Measurements from ENCODE around the gene CDKN2C. TPM values are rescaled to one million over a fixed set of nuclear protein-coding genes. Genes with fewer than 3 reads are reported as not detected.

Gene CDKN2C
- total RNA-seq (10 to 100 TPM; 11.2 to 18.8 (median 16.0) TPM), polyA plus RNA-seq (10 to 100 TPM; 12.7 TPM)
- long read RNA-seq, donor 1, transcript CDKN2C-203 (3 exons, 2,086 nt): major isoform, 11 of 23 reads
- long read RNA-seq, donor 1, transcript CDKN2C-202 (2 exons, 1,220 nt): major isoform, 11 of 23 reads
- long read RNA-seq, donor 1, partial matches to known transcripts: 1 of 23 reads
- long read RNA-seq, donor 1, other reads (novel, unspliced or antisense): 0 of 23 reads
- long read RNA-seq, donor 2, transcript CDKN2C-202 (2 exons, 1,220 nt): major isoform, 24 of 28 reads
- long read RNA-seq, donor 2, partial matches to known transcripts: 2 of 28 reads
- long read RNA-seq, donor 2, other reads (novel, unspliced or antisense): 0 of 28 reads
- long read RNA-seq, donor 3, transcript CDKN2C-203 (3 exons, 2,086 nt): major isoform, 19 of 25 reads
- long read RNA-seq, donor 3, transcript CDKN2C-202 (2 exons, 1,220 nt): minor isoform, 6 of 25 reads
- long read RNA-seq, donor 3, partial matches to known transcripts: 0 of 25 reads
- long read RNA-seq, donor 3, other reads (novel, unspliced or antisense): 0 of 25 reads

GRCh38 chr1:50969611-50970508 lies at the start of gene CDKN2C:
Gene CDKN2C (plus strand): TSS chr1:50970245. CDS start chr1:50970369, 124 bp downstream.
- peak in 1 of 12 donors; percentile 12 for TF ChIP-seq CTCF (IDR thresholded peaks at IDR 0.05)
- peak in 1 of 2 donors; percentile 36 for TF ChIP-seq POLR2A (IDR thresholded peaks at IDR 0.05)
- H3K9me3 ChIP-seq: no peaks in the 10 kb centered on the region
- H3K4me1 ChIP-seq: peaks cover 0 to 39% (median 12%) of the 10 kb centered on the region in 12 donors
- H3K27me3 ChIP-seq: no peaks in the 10 kb centered on the region
- intact Hi-C loops (cut with DNase I): loop anchor here in 3 of 10 donors (5.0 to 10.0 kb wide), 8 partner anchors 38 to 905 kb away; partner anchors contain the start of genes RNF11 (in 2 of the 3), EPS15 (in 1 of the 3) and NRDC (in 1 of the 3)
- H3K4me3 ChIP-seq: peak within 1 kb of the TSS; percentile 57 to 91 (median 82)
- 0 to 1% (median 1%) methylated on average over 35 to 44 of the region's 44 CpGs for WGBS, 4 donors
- peak within 1 kb of the TSS; percentile 92 to 99 (median 96) for H3K27ac ChIP-seq
- ATAC-seq (peak; percentile 38 to 59 (median 44)), DNase-seq (peak; percentile 70 to 83 (median 81))
- H3K36me3 ChIP-seq: no peaks in the 10 kb centered on the region

GRCh38 chr1:50920409-50920808 lies 49.6 kb upstream of the CDKN2C start:
- 97 to 100% (median 99%) methylated on average over 1 of the region's 1 CpG for WGBS, 4 donors
- peaks cover 0 to 33% (median 0%) of the 10 kb centered on the region in 12 donors for H3K9me3 ChIP-seq
- H3K27ac ChIP-seq: no peak overlapping the region
- DNase-seq (no peak), ATAC-seq (no peak)
- peaks cover 0 to 21% (median 10%) of the 10 kb centered on the region in 12 donors for H3K4me1 ChIP-seq
- TF ChIP-seq POLR2A (IDR thresholded peaks at IDR 0.05) (no peak), CTCF (IDR thresholded peaks at IDR 0.05) (no peak)
- intact Hi-C loops (cut with DNase I): loop anchor here in 3 of 10 donors (10.0 kb wide), 3 partner anchors 124 to 264 kb away; no protein-coding TSS in a partner anchor
- H3K27me3 ChIP-seq: no peaks in the 10 kb centered on the region
- no peaks in the 10 kb centered on the region for H3K36me3 ChIP-seq
- H3K4me3 ChIP-seq: no peak overlapping the region

- DNase-seq (no peak), ATAC-seq (peak in 1 of 4 donors; percentile 38)
- intact Hi-C loops (cut with DNase I): loop anchor here in 3 of 10 donors (10.0 kb wide), 3 partner anchors 124 to 264 kb away; no protein-coding TSS in a partner anchor
- Histone ChIP-seq H3K27ac (no peak overlapping the region), H3K4me1 (peaks cover 0 to 19% (median 8%) of the 10 kb centered on the region in 12 donors), H3K9me3 (peaks cover 0 to 33% (median 0%) of the 10 kb centered on the region in 12 donors), H3K36me3 (no peaks in the 10 kb centered on the region), H3K4me3 (no peak overlapping the region), H3K27me3 (no peaks in the 10 kb centered on the region)
- TF ChIP-seq POLR2A (IDR thresholded peaks at IDR 0.05) (no peak), CTCF (IDR thresholded peaks at IDR 0.05) (no peak)
- 69 to 80% (median 70%) methylated on average over 4 of the region's 4 CpGs for WGBS, 4 donors
These were observed 49.0 kb upstream of the CDKN2C start for GRCh38 chr1:50921029-50921428.

Measured in heart left ventricle (tissue), 16 donors.